HEK293 (cell line): ENCODE results near the gene FAM210B.
"Not testable (repeated sequence)": the region's sequence is repeated elsewhere in the genome, so short reads cannot be mapped to it uniquely, and the experiment has no call there.

Source experiments
- CTCF ChIA-PET: fragments of 350-600 bp; formaldehyde crosslinking; extraction: SDS; loops from one replicate; lab custom pipeline; 2021; ENCODE audit warnings: antibody characterized with exemption; lab: Yijun Ruan, JAX
- POLR2A ChIA-PET: fragments of 300-600 bp; formaldehyde crosslinking; extraction: SDS; loops from one replicate; lab custom pipeline; 2020; ENCODE audit warnings: antibody characterized with exemption, inconsistent platforms; lab: Yijun Ruan, JAX
- H3K27ac ChIP-seq: fragments of 200-500 bp; sonication (Bioruptor generic); 2 replicates; pipeline ENCODE4 v1.5.1; 2014; ENCODE audit warnings: low read depth, low read length, control low read depth, inconsistent platforms; ENCODE audit errors: extremely low read depth
- H3K36me3 ChIP-seq, 2 experiments: fragments of 200-500 bp in 1 of 2; sonication (Bioruptor generic) in 1 of 2; 1 replicate in 1 of 2; 2 replicates in 1 of 2; pipeline ENCODE4 v1.5.1; 2014 to 2017; ENCODE audit warnings: inconsistent platforms in 2 of 2, low read length in 2 of 2; ENCODE audit not compliant: control insufficient read depth in 2 of 2, insufficient read depth in 1 of 2
- H3K4me1 ChIP-seq: fragments of 200-500 bp; sonication (Bioruptor generic); 2 replicates; pipeline ENCODE4 v1.5.1; 2014; ENCODE audit warnings: mild to moderate bottlenecking, low read length, inconsistent platforms; ENCODE audit not compliant: control insufficient read depth, insufficient read depth
- H3K4me3 ChIP-seq: 2 replicates; pipeline ENCODE4 v1.5.1; 2011; ENCODE audit warnings: low read depth, mild to moderate bottlenecking, control low read depth, low read length, moderate library complexity
- H3K9me3 ChIP-seq: fragments of 200-500 bp; sonication (Bioruptor generic); 2 replicates; pipeline ENCODE4 v1.5.1; 2014; ENCODE audit warnings: low read depth, low read length, inconsistent platforms; ENCODE audit not compliant: control insufficient read depth, insufficient read depth
- BCL11A ChIP-seq: fragments of 450-650 bp; formaldehyde crosslinking; IDR thresholded peaks from 2 replicates; pipeline ENCODE4 v1.5.1; 2016; ENCODE audit warnings: low read depth, missing biosample characterization, missing genetic modification characterization
- GLIS2 ChIP-seq: fragments of 450-650 bp; formaldehyde crosslinking; IDR thresholded peaks from 2 replicates; pipeline ENCODE4 v1.5.1; 2016; ENCODE audit warnings: missing biosample characterization, missing genetic modification characterization
- PRDM6 ChIP-seq: fragments of 450-650 bp; formaldehyde crosslinking; IDR thresholded peaks from 2 replicates; pipeline ENCODE4 v1.5.1; 2017; ENCODE audit warnings: missing biosample characterization, missing genetic modification characterization
- REPIN1 ChIP-seq: fragments of 450-650 bp; formaldehyde crosslinking; IDR thresholded peaks from 2 replicates; pipeline ENCODE4 v1.5.1; 2017; ENCODE audit warnings: missing biosample characterization, missing genetic modification characterization, low read depth
- SALL2 ChIP-seq: fragments of 450-650 bp; formaldehyde crosslinking; IDR thresholded peaks from 2 replicates; pipeline ENCODE4 v1.5.0; 2017; ENCODE audit warnings: missing biosample characterization, mild to moderate bottlenecking, missing genetic modification characterization, borderline replicate concordance
- SCRT2 ChIP-seq: fragments of 450-650 bp; formaldehyde crosslinking; IDR thresholded peaks from 2 replicates; pipeline ENCODE4 v1.5.1; 2016; ENCODE audit warnings: missing biosample characterization, missing genetic modification characterization
- SP2 ChIP-seq: fragments of 450-650 bp; formaldehyde crosslinking; IDR thresholded peaks from 2 replicates; pipeline ENCODE4 v1.5.1; 2016; ENCODE audit warnings: missing biosample characterization, missing genetic modification characterization
- TRIM28 ChIP-seq: IDR thresholded peaks from 2 replicates; pipeline ENCODE4 v1.6.1; 2011; ENCODE audit warnings: low read length, control low read depth, borderline replicate concordance
- ZBTB26 ChIP-seq: fragments of 450-650 bp; formaldehyde crosslinking; optimal IDR thresholded peaks from 2 replicates; pipeline ENCODE3; 2016; ENCODE audit warnings: missing biosample characterization, mild to moderate bottlenecking, missing genetic modification characterization
- ZBTB7A ChIP-seq: fragments of 450-650 bp; formaldehyde crosslinking; IDR thresholded peaks from 2 replicates; pipeline ENCODE4 v1.5.1; 2016; ENCODE audit warnings: low read depth, missing biosample characterization, missing genetic modification characterization
- ZBTB8A ChIP-seq: fragments of 450-650 bp; formaldehyde crosslinking; IDR thresholded peaks from 2 replicates; pipeline ENCODE4 v1.5.1; 2016; ENCODE audit warnings: missing biosample characterization, missing genetic modification characterization
- ZEB2 ChIP-seq: fragments of 450-650 bp; formaldehyde crosslinking; IDR thresholded peaks from 2 replicates; pipeline ENCODE4 v1.5.1; 2016; ENCODE audit warnings: missing biosample characterization, missing genetic modification characterization
- ZFHX2 ChIP-seq: fragments of 450-650 bp; formaldehyde crosslinking; conservative IDR thresholded peaks from 2 replicates; pipeline ENCODE4 v1.5.1; 2016; ENCODE audit warnings: missing biosample characterization, missing genetic modification characterization
- ZFP69B ChIP-seq: fragments of 450-650 bp; formaldehyde crosslinking; IDR thresholded peaks from 2 replicates; pipeline ENCODE4 v1.5.1; 2016; ENCODE audit warnings: missing biosample characterization, missing genetic modification characterization
- ZIC2 ChIP-seq: fragments of 450-650 bp; formaldehyde crosslinking; IDR thresholded peaks from 2 replicates; pipeline ENCODE4 v1.5.1; 2016; ENCODE audit warnings: missing biosample characterization, missing genetic modification characterization
- ZNF140 ChIP-seq: fragments of 450-650 bp; formaldehyde crosslinking; IDR thresholded peaks from 2 replicates; pipeline ENCODE4 v1.5.1; 2016; ENCODE audit warnings: missing biosample characterization, missing genetic modification characterization
- ZNF202 ChIP-seq: fragments of 450-650 bp; formaldehyde crosslinking; IDR thresholded peaks from 2 replicates; pipeline ENCODE4 v1.5.1; 2016; ENCODE audit warnings: missing biosample characterization, missing genetic modification characterization, borderline replicate concordance
- ZNF280D ChIP-seq: fragments of 450-650 bp; formaldehyde crosslinking; IDR thresholded peaks from 2 replicates; pipeline ENCODE4 v1.5.1; 2016; ENCODE audit warnings: missing biosample characterization, missing genetic modification characterization
- ZNF366 ChIP-seq: fragments of 450-650 bp; formaldehyde crosslinking; conservative IDR thresholded peaks from 2 replicates; pipeline ENCODE4 v1.5.1; 2016; ENCODE audit warnings: missing biosample characterization, missing genetic modification characterization
- ZNF514 ChIP-seq: fragments of 450-650 bp; formaldehyde crosslinking; IDR thresholded peaks from 2 replicates; pipeline ENCODE4 v1.5.1; 2016; ENCODE audit warnings: missing biosample characterization, missing genetic modification characterization
- ZNF548 ChIP-seq: fragments of 450-650 bp; formaldehyde crosslinking; IDR thresholded peaks from 2 replicates; pipeline ENCODE4 v1.5.1; 2016; ENCODE audit warnings: missing biosample characterization, missing genetic modification characterization
- ZNF558 ChIP-seq: fragments of 450-650 bp; formaldehyde crosslinking; IDR thresholded peaks from 2 replicates; pipeline ENCODE4 v1.5.1; 2016; ENCODE audit warnings: missing biosample characterization, missing genetic modification characterization
- ZNF654 ChIP-seq: fragments of 450-650 bp; formaldehyde crosslinking; IDR thresholded peaks from 2 replicates; pipeline ENCODE4 v1.5.1; 2016; ENCODE audit warnings: low read depth, missing biosample characterization, missing genetic modification characterization
- ZNF660 ChIP-seq: fragments of 450-650 bp; IDR thresholded peaks from 2 replicates; pipeline ENCODE4 v1.5.1; 2018; ENCODE audit warnings: missing biosample characterization, mild to moderate bottlenecking, missing genetic modification characterization
- ZNF677 ChIP-seq: fragments of 450-650 bp; IDR thresholded peaks from 2 replicates; pipeline ENCODE4 v1.5.0; 2018; ENCODE audit warnings: missing biosample characterization, mild to moderate bottlenecking, missing genetic modification characterization, moderate library complexity
- ZSCAN16 ChIP-seq: fragments of 450-650 bp; formaldehyde crosslinking; IDR thresholded peaks from 2 replicates; pipeline ENCODE4 v1.5.1; 2016; ENCODE audit warnings: missing biosample characterization, missing genetic modification characterization

The FAM210B gene

GRCh38 chr20:56409956-56410355, 51.2 kb downstream of the FAM210B start (continued):
- TF ChIP-seq ZNF654 (tag by site-specific recombination) (no peak), ZSCAN16 (tag by site-specific recombination) (no peak), SCRT2 (tag by site-specific recombination) (no peak), ZNF660 (tag by site-specific recombination) (no peak), ZNF514 (tag by site-specific recombination) (no peak), ZNF677 (no peak), ZNF280D (tag by site-specific recombination) (no peak), ZFP69B (no peak)

- peaks cover 17 to 49% of the 10 kb centered on the region in 2 experiments for H3K36me3 ChIP-seq
- CTCF ChIA-PET = interaction anchor here (0.7 to 1.3 kb wide), 2 partner anchors 11 to 666 kb away, joined by 4 to 6 read pairs; no protein-coding TSS in a partner anchor
- H3K9me3 ChIP-seq, POLR2A ChIA-PET, H3K27ac ChIP-seq, H3K4me3 ChIP-seq, H3K4me1 ChIP-seq: not testable (repeated sequence)
- peak; percentile 7 for TF ChIP-seq ZBTB26
Observed at GRCh38 chr20:56411287-56411686, 52.5 kb downstream of the FAM210B start.

- TF ChIP-seq ZEB2 (no peak), ZNF558 (tag by site-specific recombination) (no peak), ZNF366 (tag by site-specific recombination) (no peak), ZNF548 (no peak), ZBTB8A (tag by site-specific recombination) (no peak), TRIM28 (no peak), ZNF202 (no peak), ZIC2 (tag by site-specific recombination) (no peak), BCL11A (tag by site-specific recombination) (no peak), ZFHX2 (tag by site-specific recombination) (no peak), SP2 (tag by site-specific recombination) (no peak), REPIN1 (tag by site-specific recombination) (no peak), PRDM6 (tag by site-specific recombination) (no peak), GLIS2 (no peak), ZNF677 (no peak), SALL2 (no peak), ZNF140 (tag by site-specific recombination) (no peak), ZBTB7A (tag by site-specific recombination) (no peak)
- ChIA-PET POLR2A (no interaction called here), CTCF (interaction anchor here (0.7 to 1.3 kb wide), 4 partner anchors 9 to 665 kb away, joined by 3 to 7 read pairs (median 5); no protein-coding TSS in a partner anchor)
- Histone ChIP-seq H3K36me3 (peaks cover 11 to 48% of the 10 kb centered on the region in 2 experiments), H3K9me3 (no peaks in the 10 kb centered on the region), H3K4me1 (no peaks in the 10 kb centered on the region), H3K27ac (no peak within 1 kb of the TSS), H3K4me3 (no peak within 1 kb of the TSS)
Observed at GRCh38 chr20:56411759-56412472, 53.1 kb downstream of the FAM210B start, which contains the start of gene CASS4. Gene CASS4 (plus strand): TSS chr20:56412260. CDS start chr20:56412459, 199 bp downstream.
